8988T (cell line): ENCODE measurements around the gene FAM162B.
"Not testable (repeated sequence)": the region's sequence is repeated elsewhere in the genome, so short reads cannot be mapped to it uniquely, and the experiment has no call there.

ENCODE experiments used
- DNase-seq: peaks from one replicate; pipeline ENCODE4 v3.0.0; 2011

Gene FAM162B

DNA sequence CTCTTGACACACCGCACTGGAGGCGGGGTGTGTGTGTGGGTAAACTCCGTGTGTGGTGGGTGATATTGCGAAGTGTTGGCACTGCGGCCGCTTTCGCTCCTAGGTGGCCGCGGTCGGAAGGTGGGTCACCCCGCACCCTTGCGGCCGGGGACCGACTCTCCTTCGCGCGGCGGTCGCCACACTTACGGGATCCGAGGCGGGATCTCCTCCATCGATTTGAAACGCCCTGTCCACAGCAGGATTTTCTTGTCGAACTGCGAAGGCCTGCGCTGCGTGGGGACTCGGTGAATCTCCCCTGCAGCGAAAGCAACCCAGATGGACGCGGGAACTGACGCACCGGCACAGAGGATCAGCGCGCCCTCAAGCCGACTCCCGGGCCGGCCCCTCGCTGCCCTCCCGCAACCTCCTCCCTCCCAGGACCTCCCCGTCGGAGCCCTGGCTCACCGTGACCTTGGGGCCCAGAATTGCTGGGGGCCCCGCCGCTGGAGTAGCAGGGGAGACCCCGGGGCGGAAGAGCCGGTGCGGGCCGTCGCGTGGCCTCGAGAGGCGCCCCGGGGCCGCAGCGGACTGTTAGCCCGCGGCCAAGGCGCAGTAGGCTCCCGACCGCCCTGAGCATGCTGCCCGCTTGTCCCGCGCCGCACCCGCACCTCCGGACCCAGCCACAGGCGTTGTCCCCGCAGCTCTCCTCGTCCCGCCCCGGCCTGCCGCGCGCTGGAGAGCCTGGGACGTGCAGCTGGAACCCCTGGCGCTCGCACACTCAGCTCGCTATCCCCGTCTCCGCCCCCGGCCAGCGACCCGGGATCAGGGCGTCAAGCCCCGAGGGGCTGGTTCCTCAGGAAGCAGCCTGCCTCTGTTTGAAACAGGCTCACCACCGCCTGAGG lies at the start of gene FAM162B:
Gene FAM162B, minus strand, starts transcription at position 759 of the 881 bp plus-strand sequence. Its CDS starts 143 bp downstream, at position 616.
- no peak for DNase-seq

DNA sequence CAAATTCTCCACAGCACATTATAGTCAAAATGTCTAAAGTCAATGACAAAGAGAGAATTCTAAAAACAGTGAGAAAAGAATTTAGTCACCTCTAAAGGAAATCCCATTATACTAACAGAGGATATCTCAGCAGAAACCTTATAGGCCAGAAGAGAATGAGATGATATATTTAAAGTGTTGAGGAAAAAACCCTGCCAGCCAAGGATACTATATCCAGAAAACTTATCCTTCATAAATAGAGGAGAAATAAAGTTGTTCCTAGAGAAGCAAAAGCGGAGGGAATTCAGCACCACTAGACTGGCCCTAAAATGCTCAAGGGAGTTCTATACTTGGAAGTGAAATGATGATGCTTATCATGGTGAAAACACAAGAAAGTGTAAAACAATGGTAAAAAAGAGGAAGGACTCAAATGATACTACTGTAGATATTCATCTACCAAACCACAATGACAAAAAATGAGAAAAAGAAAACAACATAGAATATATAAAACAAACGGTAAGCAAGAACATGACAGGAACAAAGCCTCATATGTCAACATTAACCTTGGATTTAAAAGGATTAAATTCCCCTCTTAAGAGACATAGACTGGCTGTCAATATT lies 46.6 kb upstream of the FAM162B start:
- DNase-seq: no peak

DNA sequence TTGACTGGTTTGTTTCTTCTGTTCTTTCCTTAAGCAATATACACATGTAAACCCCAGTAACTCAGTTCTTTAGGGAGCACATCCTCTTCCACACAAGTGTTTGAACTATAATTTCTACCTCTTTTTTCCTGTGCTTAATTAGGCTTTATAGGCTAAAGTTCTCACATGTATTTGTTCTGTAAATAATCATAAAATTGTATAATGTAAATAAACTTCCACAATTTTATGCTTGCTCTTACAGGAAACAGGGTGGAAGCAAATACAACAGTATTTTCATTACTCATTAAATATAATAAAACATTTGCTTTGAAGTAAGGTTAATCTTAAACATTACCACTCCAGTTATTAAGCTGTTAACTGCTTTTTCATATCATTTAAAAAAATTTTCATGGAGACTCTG lies 36.5 kb upstream of the FAM162B start:
- no peak for DNase-seq

DNA sequence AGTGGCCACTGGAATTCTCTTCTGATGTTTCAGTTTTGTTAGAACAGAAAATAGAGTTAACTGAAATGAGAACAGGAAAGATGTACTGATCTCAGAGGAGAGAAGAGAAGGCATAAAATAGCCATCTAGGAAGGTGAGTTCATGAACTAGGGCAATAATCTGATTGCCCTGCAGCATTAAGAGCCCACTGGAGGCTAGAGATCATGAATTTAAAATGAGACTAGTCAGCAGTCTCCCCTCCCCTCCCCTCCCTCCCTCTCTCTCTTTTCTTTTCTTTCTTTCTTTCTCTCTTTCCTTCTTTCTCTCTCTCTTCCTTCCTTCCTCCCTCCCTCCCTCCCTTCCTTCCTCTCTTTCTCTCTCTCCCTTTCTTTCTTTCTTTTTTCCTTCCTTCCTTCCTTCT lies 34.4 kb upstream of the FAM162B start:
- no peak for DNase-seq

DNA sequence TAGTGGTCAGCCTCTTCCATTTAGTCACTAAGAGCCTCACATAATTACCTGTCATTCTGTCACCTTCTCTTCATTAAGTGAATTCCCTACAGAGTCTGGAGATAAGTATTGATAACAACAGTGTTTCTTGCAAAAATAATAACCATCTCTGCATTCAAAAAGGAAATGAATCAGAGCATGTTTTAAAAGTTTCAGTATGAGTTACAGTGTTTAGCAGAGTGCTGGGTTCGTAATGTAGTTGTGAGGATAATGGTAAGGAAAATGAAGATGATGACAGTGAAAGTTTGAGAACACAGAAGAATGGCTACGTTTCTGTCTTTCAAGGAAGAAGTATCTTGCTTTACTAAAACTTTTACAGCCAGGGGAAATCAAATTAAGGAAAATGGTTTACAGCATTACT lies 32.1 kb upstream of the FAM162B start:
- DNase-seq: no peak

DNA sequence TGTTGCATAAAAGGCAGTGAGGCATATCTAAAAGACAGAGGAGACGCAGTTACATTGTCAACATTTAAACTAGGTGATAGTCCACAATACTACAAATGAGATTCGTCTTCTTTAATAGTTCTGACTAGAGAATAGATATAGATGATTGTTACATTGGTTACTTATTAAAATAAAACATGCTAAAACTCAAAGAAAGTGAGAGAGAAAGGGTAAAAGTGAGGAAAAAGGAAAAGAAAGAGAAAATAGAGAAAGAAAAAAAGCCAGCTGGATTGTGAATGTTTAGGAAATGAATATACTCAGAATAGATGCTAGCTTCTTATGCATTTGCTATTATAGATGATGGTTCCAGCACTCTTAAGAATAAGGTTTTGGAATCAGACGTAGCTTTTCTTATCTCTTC lies 27.7 kb upstream of the FAM162B start:
- no peak for DNase-seq

DNA sequence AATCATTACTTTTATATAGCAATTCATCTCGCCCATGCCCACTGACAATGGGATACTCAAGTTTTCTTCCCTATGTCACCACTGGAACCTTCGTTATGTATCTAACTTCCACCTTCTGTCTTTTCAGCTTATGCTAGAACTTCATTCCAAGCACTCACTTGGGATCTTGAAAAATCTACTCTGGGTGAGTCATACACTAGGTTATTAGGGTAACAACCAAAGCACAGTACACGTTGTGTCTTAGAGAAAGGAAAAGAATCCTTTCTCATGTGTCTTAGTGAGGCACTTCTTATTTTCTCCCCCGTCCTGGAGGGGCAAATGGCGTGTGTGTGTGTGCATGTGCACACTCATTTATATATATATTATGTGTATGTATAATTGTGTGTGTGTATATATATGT lies 18.3 kb upstream of the FAM162B start:
- no peak for DNase-seq

DNA sequence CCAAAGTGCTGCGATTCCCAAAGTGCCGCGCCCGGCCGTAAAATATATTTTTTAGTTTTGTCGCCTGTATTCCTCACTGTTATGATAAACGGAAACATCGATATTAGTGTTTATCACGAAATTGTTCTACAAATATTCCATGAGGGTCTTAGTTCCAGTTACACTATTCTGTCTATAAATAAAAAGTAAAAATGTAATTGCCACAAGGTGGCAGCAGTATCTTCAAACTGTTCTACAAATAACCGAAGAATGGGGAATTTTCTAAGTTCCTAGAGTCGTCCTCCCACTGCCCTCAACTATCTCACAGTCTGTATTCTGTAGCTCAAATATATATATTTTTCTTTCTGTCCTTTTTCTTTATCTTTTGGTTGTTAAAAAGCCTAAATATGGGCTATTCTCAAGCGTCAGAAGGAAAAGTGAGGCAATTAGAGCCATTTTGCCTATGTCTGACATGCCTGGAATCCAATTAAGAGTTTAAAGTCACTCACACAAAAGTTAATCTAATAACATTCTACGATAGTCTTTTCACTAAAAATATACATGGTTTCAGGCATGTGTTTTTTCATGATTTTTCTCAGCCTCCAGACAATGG lies 14.2 kb upstream of the FAM162B start:
- no peak for DNase-seq

DNA sequence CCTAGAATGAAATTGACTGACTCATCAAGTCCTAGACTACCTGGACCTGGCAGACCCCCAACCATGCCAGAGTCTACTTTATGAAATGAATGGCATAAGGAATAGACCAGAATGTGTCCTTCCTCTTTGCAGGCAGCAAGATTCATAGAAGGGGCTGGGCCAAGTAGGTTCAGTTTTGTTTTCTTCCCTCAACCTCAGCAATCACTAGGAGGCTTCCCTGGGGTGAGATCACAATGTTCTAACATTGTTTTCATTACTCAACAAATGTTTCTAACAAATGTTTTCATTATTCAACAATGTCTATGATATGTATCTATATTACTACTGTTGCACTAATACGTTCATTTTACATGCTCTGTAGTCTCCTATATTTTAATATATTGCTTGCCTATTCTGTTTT lies 8.4 kb upstream of the FAM162B start:
- no peak for DNase-seq

DNA sequence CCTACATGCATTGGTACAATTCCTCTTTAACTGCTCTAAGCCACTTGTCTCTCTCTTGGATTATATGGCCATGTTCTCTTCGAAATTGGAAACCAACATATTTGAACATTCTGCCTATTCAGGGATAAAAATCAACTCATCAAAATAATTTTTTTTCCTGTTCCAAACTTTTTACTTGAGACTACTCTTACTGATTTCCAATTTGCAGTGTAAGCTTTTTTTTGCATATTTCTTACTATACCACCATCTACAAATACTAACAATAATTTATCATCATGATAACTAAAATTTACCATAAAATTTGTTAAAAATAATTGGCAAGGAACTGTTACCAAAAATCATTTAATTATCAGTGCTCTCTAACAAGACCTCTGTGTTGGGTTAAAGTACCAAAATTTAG lies 6.9 kb upstream of the FAM162B start:
- no peak for DNase-seq

DNA sequence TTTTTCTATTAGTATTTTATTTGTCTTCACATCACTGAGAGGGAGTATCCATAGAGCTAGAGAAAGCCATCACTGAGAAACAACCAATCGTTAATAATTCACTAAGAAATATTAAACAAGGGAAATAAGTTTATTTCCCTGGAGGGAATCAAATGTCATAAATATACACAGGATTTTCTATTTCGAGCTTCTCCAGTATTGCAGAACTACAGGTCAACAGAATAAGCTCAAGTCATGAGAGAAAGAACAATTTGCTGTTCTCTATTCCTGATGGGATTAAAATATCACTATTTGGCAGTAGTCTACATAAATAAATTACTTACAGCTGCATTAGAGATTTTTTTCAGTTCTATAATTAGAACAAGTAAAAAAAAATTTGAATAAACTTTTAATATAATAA lies 2.2 kb upstream of the FAM162B start:
- no peak for DNase-seq

DNA sequence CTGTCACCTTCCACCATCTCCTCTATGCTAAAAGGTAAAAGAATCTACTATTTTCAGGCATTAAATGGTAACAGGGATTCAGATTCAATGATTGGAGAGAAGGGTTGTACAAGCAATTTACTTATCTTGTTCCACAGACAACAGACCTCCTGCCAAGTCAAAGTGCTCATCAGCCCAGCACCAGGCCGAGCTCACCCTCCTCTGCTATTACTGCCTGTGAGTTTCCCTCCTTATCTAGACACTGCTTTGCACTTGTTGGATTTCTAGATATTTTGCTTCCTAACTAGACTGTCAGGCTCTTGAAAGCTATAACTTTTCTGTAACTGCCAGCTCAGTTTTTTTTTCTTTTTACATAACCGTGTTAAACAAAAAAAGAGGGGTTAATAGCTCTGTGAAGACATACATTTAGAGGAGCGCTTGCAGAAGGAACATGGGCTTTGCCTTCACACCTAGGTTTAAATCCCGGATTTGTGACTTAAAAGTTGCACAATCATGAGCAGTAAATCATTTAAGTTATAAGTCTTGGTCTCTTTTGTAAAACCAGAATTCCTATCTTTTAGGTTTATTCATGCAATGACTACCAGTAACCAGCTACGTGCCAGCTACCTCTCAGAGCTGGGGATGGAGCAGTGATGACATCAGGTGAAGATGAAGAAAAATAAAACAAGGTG lies 1.1 kb upstream of the FAM162B start:
- DNase-seq: no peak

DNA sequence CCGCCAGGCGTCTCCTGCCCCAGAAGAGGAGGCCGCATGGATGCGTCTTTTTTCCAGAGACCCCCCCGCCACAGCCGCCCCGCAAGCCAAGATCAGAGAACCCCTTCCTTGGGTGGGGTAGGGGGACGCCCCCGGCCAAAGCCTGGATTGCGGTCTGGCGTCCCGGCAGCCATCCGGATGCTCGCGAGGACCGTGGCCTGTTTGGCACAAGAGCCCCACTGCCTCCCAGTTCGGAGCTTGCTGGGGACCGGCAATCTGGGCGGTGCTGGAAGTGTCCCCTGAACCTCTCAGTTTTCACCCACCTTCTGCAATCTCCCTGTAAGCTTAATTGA lies 924 bp downstream of the FAM162B start:
- no peak for DNase-seq

DNA sequence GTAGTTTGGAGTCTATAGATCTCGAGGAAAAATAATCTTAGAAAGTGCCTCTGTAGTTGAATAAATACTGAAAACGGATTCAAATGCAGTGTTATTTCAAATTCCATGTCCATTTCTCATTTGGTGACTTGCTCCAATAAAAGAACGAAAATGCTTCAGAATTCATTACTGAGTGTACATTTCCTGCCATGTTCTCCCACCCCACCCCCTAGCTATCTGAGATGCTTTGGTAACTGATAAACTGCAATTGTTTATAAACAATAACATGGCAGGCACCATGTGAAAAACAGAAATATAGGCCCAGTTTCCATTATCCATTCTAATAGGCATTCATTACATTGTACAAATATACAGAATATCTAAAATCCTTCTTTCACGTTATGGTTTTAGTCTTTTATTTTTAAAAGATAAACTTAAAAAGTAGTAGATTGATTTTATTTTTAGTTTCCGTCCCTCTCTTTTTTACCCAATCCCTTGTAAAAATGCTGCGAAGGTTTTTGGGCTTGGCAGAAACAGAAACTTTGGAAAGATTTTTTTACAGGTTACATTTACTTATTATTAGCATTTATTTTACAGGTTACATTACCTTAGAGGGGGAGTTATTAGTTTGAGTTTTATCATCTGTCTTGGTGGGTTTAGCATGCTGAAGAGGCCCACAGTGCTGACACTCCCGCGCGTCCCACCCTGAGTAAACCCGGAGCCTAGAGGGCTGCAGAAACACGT lies 1.5 kb downstream of the FAM162B start:
- no peak for DNase-seq

DNA sequence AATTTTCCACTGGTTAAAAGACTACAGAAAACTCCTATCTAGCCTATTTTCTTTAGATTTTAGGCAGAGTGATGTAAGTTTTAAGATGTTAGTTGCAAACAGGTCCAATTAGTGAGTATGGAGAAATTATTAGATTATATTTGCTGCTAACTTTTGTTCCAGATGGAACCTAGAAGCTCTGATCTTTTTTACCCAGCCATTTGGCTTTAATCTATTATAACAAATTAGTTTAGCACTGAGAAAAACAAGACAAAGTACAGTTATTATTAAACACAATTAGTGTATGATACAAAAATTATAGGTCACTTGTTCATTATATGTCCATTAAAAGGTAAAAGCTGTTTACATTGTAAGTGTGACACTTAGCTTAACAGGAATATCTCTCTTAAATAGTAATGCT lies 2.5 kb downstream of the FAM162B start:
- DNase-seq: no peak

DNA sequence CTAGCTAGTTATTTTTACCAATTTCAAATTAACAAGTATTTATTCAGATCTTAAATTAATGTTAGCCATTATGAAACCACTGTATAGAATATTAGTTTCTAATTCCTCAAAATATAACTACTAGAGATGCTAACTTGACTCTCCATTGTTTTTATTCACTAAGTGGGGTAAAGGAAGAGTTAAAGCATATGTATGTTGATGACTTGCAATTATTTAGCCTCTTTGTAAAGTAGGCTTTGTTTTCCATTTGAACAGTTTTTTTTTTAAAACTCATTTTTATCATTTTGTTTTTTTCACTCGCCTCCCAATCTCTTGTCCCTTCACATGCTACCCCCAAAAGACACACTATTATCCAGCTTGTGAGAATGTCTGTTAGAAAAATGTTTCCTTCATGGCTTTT lies 3.3 kb downstream of the FAM162B start:
- no peak for DNase-seq

DNA sequence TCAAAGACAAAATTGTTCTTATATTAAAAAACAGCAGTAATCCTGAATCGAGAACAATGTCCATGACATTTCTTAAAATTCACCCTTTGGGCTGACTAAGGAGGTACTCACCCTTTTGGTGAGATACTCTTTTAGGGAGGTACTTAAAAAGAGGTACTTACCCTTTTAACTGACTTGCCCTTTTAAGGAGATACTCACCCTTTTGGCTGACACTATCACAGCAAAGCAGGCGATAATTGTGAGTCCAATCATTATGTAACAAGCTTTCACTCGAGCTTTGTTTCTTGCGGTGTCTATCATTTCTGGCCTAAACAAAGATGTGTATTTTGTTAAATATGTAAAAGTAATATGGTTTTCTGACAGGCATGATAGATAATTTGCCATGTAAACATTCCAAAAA lies 3.7 kb downstream of the FAM162B start:
- DNase-seq: no peak

DNA sequence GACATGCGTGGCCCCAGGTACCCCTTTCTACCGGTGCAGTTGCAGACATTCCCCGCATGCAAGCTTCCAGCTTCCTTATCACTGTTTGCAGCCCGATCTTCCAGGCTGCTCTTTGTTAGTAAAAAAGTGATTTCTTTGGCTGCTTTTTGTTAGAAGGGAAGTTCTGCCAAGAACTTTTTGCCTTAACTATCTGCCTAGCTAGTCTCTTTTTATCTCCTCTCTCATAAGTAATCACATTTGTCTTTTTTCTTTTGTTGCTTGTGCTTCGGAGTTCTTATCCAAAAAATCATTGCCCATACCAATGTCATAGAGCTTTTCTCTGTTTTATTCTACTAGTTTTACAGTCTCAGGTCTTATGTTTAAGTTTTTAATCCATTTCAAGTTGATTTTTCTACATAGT lies 20.3 kb downstream of the FAM162B start:
- no peak for DNase-seq

DNA sequence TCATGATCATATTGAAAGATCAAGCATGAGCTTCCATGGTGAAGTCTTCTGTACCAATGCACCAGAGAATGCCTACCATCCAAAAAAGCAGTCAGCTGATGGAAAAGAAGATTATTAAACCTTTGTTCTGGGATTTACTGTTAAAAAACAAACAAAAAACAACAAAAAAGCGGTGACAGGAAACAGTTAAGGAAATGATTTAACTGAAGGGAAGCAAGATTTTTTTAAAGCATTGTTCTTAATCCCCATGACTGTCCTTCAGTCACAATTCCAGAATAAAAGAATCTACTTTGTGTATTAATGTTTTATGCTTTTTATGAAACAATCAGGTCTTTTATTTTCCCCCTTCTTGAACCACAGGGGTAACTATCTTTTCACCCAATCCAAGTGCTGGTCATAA lies 23.9 kb downstream of the FAM162B start:
- DNase-seq: no peak

DNA sequence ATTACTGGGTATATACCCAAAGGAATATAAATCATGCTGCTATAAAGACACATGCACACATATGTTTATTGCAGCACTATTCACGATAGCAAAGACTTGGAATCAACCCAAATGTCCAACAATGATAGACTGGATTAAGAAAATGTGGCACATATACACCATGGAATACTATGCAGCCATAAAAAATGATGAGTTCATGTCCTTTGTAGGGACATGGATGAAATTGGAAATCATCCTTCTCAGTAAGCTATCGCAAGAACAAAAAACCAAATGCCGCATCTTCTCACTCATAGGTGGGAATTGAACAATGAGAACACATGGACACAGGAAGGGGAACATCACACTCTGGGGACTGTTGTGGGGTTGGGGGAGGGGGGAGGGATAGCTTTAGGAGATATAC lies 25.0 kb downstream of the FAM162B start:
- not testable (repeated sequence) for DNase-seq

DNA sequence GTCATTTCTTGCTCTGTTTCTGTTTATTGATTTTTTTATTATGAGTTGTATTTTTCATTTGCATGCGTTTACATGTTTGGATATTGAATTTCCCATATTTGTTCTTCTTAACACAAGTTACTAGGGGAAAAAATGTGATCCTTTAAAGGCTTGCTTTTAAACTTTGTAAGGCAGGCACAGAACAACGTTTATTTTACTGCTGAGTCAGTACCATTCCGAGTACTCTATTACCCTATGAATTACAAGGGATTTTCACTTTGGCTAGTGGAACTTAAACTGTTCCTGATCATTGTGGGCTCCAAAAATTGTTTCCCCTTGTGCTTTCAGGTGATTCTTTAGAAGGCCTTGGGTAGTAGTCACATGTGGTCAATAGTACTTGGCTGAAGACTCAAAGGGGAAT lies 28.5 kb downstream of the FAM162B start:
- no peak for DNase-seq

DNA sequence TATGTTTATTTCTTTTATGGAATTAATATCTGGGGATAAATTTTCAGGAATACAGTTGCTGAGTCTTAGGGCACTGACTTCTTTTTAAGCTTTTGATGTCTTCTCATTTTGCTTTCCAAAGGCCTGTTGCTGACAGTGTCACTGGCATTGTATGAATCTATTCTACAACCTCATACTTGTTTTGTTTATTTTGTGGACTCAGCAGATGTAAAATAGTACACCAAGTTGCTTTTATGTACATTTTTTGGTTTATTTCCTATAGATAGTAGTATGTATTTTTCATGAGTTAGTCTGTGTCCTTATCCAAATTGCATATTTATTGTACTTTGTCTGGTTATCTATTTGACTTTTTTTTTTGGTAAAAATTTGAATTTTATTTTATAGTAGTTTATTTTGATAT lies 35.0 kb downstream of the FAM162B start:
- no peak for DNase-seq

DNA sequence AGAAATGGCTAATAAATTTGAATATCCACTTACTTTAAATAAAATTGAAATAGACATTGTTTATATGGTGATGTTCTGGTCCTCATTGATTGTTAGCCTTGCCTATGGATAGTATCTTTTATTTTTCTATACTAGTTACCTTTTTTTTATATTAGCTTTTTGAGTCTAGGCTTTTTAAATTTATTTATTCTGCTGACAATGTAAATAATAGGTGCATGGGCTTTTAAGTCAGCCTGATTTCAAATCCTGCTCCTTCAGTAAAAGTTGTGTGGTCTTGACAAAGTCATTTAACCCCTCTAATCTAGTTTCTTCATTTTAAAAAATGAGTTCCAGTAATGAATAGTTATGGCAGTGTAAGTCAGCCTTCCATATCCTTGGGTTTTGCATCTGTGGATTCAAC lies 38.6 kb downstream of the FAM162B start:
- no peak for DNase-seq
